K562 (cell line): ENCODE measurements around the gene KRTAP29-1. TPM values are rescaled to one million over a fixed set of nuclear protein-coding genes. Genes with fewer than 3 reads are reported as not detected.

Experiments
- ATAC-seq: fragments of 200-7000 bp; cut with Tn5 transposase; 3 replicates; pipeline ENCODE4 v1.9.1; 2020; ENCODE audit warnings: moderate library complexity
- BruUV-seq: library from RNA; stranded (reverse); fragments of 400-500 nt; replicated peaks from 2 replicates; lab custom pipeline; 2021; lab: Mats Ljungman, UMichigan
- CTCF ChIA-PET: fragments of 300-600 bp; formaldehyde crosslinking; extraction: SDS; loops from one replicate; lab custom pipeline; 2021; ENCODE audit warnings: low intra/inter-chr PET ratio; lab: Yijun Ruan, JAX
- POLR2A ChIA-PET: fragments of 300-600, 350-650 bp; sonication (Branson Sonifier 250); formaldehyde crosslinking; extraction: SDS; loops from one replicate; lab custom pipeline; 2021; ENCODE audit warnings: antibody characterized with exemption, inconsistent platforms; lab: Yijun Ruan, JAX
- DNase-seq, 4 experiments: peaks; one replicate each; pipeline versions ENCODE4 v3.0.0 to v3.0.0-alpha.2; 2011 to 2018; ENCODE audit warnings: low spot score in 3 of 4, mixed read lengths in 3 of 4; ENCODE audit errors: extremely low read depth in 1 of 4
- FAIRE-seq: peaks from 2 replicates; lab custom pipeline; 2011; peaks lifted over from hg19 to GRCh38; lab: Jason Lieb, UNC
- H2AFZ ChIP-seq: 2 replicates; pipeline ENCODE4 v1.6.0; 2011; ENCODE audit warnings: low read depth, low read length, control low read depth, inconsistent platforms
- H3K27ac ChIP-seq: fragments of 200-600 bp; 3 replicates; pipeline ENCODE4 v1.8.0; 2011; ENCODE audit warnings: low read depth, mild to moderate bottlenecking, control low read depth, inconsistent platforms, low read length, moderate library complexity, mixed read lengths; ENCODE audit errors: extremely low read depth
- H3K27me3 ChIP-seq, 2 experiments: fragments of 300-600 bp in 1 of 2; 2 replicates in 1 of 2; 3 replicates in 1 of 2; pipeline versions ENCODE4 v1.6.0 to v1.8.0; 2011; ENCODE audit warnings: inconsistent platforms in 2 of 2, low read length in 2 of 2, mild to moderate bottlenecking in 1 of 2, mixed read lengths in 1 of 2, moderate library complexity in 1 of 2; ENCODE audit not compliant: control insufficient read depth in 2 of 2, insufficient read depth in 2 of 2
- H3K36me3 ChIP-seq: fragments of 300-600 bp; 3 replicates; pipeline ENCODE4 v1.8.0; 2011; ENCODE audit warnings: mild to moderate bottlenecking, low read length, inconsistent platforms; ENCODE audit not compliant: control insufficient read depth, insufficient read depth
- H3K4me1 ChIP-seq, 2 experiments: fragments of 200-600 bp in 1 of 2; replicated peaks in 1 of 2; 2 replicates in 1 of 2; 3 replicates in 1 of 2; pipeline versions ENCODE4 v1.5.1 to v1.8.0; 2011; ENCODE audit warnings: inconsistent platforms in 2 of 2, low read length in 2 of 2, mild to moderate bottlenecking in 1 of 2, mixed read lengths in 1 of 2, moderate library complexity in 1 of 2; ENCODE audit not compliant: control insufficient read depth in 2 of 2, insufficient read depth in 2 of 2
- H3K4me2 ChIP-seq: 2 replicates; pipeline ENCODE4 v1.6.1; 2011; ENCODE audit warnings: low read length, control low read depth, inconsistent platforms, mixed read lengths; ENCODE audit not compliant: insufficient read depth
- H3K4me3 ChIP-seq: fragments of 200-600 bp; sonication (generic), shearing (Covaris generic); 2 replicates; pipeline ENCODE4 v1.5.1; 2016; ENCODE audit warnings: control low read depth, inconsistent platforms
- H3K79me2 ChIP-seq: fragments of 200-600 bp; 3 replicates; pipeline ENCODE4 v1.8.0; 2011; ENCODE audit warnings: low read length, inconsistent platforms; ENCODE audit not compliant: control insufficient read depth, insufficient read depth
- H3K9ac ChIP-seq, 2 experiments: 2 replicates each; pipeline versions ENCODE4 v1.6.0 to v1.6.1; 2011; ENCODE audit warnings: low read depth in 2 of 2, low read length in 2 of 2, control low read depth in 1 of 2, inconsistent platforms in 1 of 2, mild to moderate bottlenecking in 1 of 2, mixed read lengths in 1 of 2; ENCODE audit not compliant: insufficient read depth in 1 of 2
- H3K9me1 ChIP-seq: one replicate; pipeline ENCODE4 v1.6.0; 2011; ENCODE audit warnings: inconsistent platforms, mild to moderate bottlenecking, low read length, moderate library complexity; ENCODE audit not compliant: control insufficient read depth, insufficient read depth
- H3K9me3 ChIP-seq: replicated peaks from 2 replicates; pipeline ENCODE4 v1.5.1; 2011; ENCODE audit warnings: low read depth, low read length, inconsistent platforms; ENCODE audit not compliant: control insufficient read depth, insufficient read depth
- H4K20me1 ChIP-seq: replicated peaks from 2 replicates; pipeline ENCODE4 v1.6.1; 2011; ENCODE audit warnings: low read length, inconsistent platforms, mixed read lengths; ENCODE audit not compliant: control insufficient read depth, insufficient read depth
- BDP1 ChIP-seq: IDR thresholded peaks from 3 replicates; pipeline ENCODE4 v1.6.1; 2011; ENCODE audit not compliant: insufficient read length, insufficient read depth
- ELF1 ChIP-seq: fragments of 200-800 bp; sonication (Bioruptor generic); IDR thresholded peaks from 2 replicates; pipeline ENCODE4 v1.6.1; 2016; ENCODE audit warnings: missing genetic modification characterization, missing compliant biosample characterization
- HMG20A ChIP-seq: fragments of 450-650 bp; formaldehyde crosslinking; conservative IDR thresholded peaks from 2 replicates; pipeline ENCODE4 v1.4.0; 2020; ENCODE audit warnings: mild to moderate bottlenecking, mixed read lengths
- PURB ChIP-seq: sonication (generic); formaldehyde crosslinking; IDR thresholded peaks from 2 replicates; pipeline ENCODE4 v1.9.0; 2021; ENCODE audit warnings: low read depth, mild to moderate bottlenecking, missing genetic modification reagents
- TCF7 ChIP-seq: sonication (generic); IDR thresholded peaks from 2 replicates; pipeline ENCODE4 v1.6.1; 2016; ENCODE audit warnings: antibody characterized with exemption, borderline replicate concordance
- ZNF436 ChIP-seq: fragments of 250-450, 450-650 bp; sonication (Bioruptor Pico); formaldehyde crosslinking; IDR thresholded peaks from 2 replicates; pipeline ENCODE4 v1.7.0; 2020; ENCODE audit warnings: mild to moderate bottlenecking
- ZSCAN29 ChIP-seq: fragments of 450-650 bp; IDR thresholded peaks from 2 replicates; pipeline ENCODE4 v1.6.1; 2017
- WGBS: fragments of 100-300 bp; shearing (Covaris generic); methylation state at CpG from one replicate; pipeline ENCODE4 v1.1.6; 2016; ENCODE audit warnings: low coverage, mixed read lengths; ENCODE audit not compliant: insufficient coverage; ENCODE audit errors: missing lambda C conversion rate; 5-methylcytosine and 5-hydroxymethylcytosine counted together
- in situ Hi-C: fragments of 300-500 bp; cut with MboI; formaldehyde crosslinking; loops from 4 replicates; pipeline ENCODE4 v1.15.0; 2018; ENCODE audit warnings: inconsistent platforms, mixed read lengths
- intact Hi-C: fragments of 100-400 bp; cut with micrococcal nuclease; formaldehyde crosslinking; loops from 2 replicates; pipeline ENCODE4 v1.14.2; 2022
- polyA plus RNA-seq, 8 experiments: library from polyadenylated mRNA; depleted of rRNA in 4 of 8; stranded (reverse) in 5 of 8; unstranded in 3 of 8; fragments of >200 nt; fragmentation: Nextera tagmentation in 2 of 8; fragmentation: Illumina TruSeq in 1 of 8; extraction: Ambion mirVana in 2 of 8; extraction: Trizol in 1 of 8; gene quantifications; 2 replicates each; pipeline versions ENCODE4 v1.2.1 to v1.2.3, GENCODE V29; 2011 to 2014; ENCODE audit warnings: inconsistent platforms in 1 of 8, missing spikeins in 1 of 8
- total RNA-seq, 7 experiments: library from RNA; depleted of rRNA in 6 of 7; stranded (reverse); fragments of >200 nt in 6 of 7; fragmentation: Illumina TruSeq in 2 of 7; extraction: Trizol in 2 of 7; gene quantifications; 2 replicates each; pipeline versions ENCODE4 v1.2.1 to v1.2.3, GENCODE V29; 2011 to 2021; ENCODE audit warnings: low replicate concordance in 1 of 7
- TF ChIP-seq, protein P1 (sequence below): sonication (generic); formaldehyde crosslinking; IDR thresholded peaks from 2 replicates; pipeline ENCODE4 v1.8.0; 2022; ENCODE audit warnings: missing genetic modification reagents, mild to moderate bottlenecking, borderline replicate concordance
- TF ChIP-seq, protein P2 (sequence below), 2 experiments: fragments of 450-650 bp in 1 of 2; sonication (generic) in 1 of 2; formaldehyde crosslinking; conservative IDR thresholded peaks; 2 replicates each; pipeline versions ENCODE4 v1.4.0 to v1.8.1; 2020 to 2022; ENCODE audit warnings: mild to moderate bottlenecking in 1 of 2, missing genetic modification reagents in 1 of 2
- TF ChIP-seq, protein P3 (sequence below): sonication (generic); formaldehyde crosslinking; IDR thresholded peaks from 2 replicates; pipeline ENCODE4 v1.9.0; 2022; ENCODE audit warnings: mild to moderate bottlenecking, missing genetic modification reagents

The KRTAP29-1 gene
- total and polyA plus RNA-seq, 9 of the 15 experiments (the other 6 are each of a cell fraction or from before 2014, with no cell fraction given): not detected

DNA sequence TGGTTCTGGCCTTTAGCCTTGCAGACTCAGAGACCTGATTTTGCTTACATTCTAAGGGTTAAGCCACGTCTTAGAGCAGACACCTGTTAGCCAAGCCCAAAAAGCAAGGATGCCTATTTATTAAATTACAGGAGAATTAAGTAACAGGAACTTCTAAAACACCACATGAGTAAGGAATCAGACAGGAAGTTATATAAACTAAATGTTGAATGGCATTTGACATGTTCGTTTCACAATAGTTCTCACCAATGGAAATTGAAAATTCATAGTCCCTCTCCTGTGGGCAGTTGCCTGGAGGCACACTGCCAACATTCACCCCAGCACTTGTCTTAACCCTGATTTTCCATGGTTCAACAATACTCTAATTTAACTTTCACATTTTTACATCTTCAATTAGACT is 18.1 kb downstream of the KRTAP29-1 start (continued):
- TF ChIP-seq, protein P1, sequence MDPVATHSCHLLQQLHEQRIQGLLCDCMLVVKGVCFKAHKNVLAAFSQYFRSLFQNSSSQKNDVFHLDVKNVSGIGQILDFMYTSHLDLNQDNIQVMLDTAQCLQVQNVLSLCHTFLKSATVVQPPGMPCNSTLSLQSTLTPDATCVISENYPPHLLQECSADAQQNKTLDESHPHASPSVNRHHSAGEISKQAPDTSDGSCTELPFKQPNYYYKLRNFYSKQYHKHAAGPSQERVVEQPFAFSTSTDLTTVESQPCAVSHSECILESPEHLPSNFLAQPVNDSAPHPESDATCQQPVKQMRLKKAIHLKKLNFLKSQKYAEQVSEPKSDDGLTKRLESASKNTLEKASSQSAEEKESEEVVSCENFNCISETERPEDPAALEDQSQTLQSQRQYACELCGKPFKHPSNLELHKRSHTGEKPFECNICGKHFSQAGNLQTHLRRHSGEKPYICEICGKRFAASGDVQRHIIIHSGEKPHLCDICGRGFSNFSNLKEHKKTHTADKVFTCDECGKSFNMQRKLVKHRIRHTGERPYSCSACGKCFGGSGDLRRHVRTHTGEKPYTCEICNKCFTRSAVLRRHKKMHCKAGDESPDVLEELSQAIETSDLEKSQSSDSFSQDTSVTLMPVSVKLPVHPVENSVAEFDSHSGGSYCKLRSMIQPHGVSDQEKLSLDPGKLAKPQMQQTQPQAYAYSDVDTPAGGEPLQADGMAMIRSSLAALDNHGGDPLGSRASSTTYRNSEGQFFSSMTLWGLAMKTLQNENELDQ (CRISPR knock-in tag): no peak
- TF ChIP-seq TCF7: no peak
- TF ChIP-seq, protein P2, sequence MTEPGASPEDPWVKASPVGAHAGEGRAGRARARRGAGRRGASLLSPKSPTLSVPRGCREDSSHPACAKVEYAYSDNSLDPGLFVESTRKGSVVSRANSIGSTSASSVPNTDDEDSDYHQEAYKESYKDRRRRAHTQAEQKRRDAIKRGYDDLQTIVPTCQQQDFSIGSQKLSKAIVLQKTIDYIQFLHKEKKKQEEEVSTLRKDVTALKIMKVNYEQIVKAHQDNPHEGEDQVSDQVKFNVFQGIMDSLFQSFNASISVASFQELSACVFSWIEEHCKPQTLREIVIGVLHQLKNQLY (CRISPR knock-in tag; conservative IDR thresholded peaks at IDR 0.05): no peak
- no peak for TF ChIP-seq PURB (CRISPR knock-in tag)
- no peak for TF ChIP-seq ELF1 (tag)
- no peak for TF ChIP-seq BDP1
- no peak for TF ChIP-seq ZSCAN29

DNA sequence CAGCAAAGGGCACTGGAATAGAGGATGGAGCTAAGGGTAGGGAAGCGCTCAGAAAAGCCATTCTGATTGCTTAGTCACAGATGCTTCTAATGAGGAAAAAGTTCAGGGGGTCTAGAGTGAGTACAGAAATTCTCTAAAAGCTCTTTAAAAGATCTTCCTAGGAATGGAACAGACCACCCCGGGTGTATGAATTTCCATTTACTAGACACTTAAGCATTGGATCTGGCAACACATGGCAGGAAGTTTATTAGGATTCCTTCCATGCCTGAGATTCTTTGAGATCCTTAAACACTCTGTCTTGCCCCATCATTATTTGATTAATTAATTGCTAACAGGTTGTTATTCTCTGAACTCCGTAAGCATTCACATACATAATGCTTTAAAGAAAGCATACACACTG is 18.6 kb downstream of the KRTAP29-1 start:
- BruUV-seq: no TSS peak
- H3K9ac ChIP-seq: no peak overlapping the region
- ATAC-seq (no peak), FAIRE-seq (no peak), DNase-seq (peak in 3 of 4 experiments; percentile 0)
- H2AFZ ChIP-seq: no peak overlapping the region
- no peaks in the 10 kb centered on the region for H3K9me3 ChIP-seq
- ChIA-PET CTCF (interaction anchor here (1.3 kb wide), 1 partner anchor 374 kb away, joined by 3 read pairs; no protein-coding TSS in a partner anchor), POLR2A (no interaction called here)
- H3K4me1 ChIP-seq: no peaks in the 10 kb centered on the region
- peaks cover 0 to 4% of the 10 kb centered on the region in 2 experiments; a peak in 1 of 5 replicates for H3K27me3 ChIP-seq
- WGBS: 0% methylated on average over 3 of the region's 3 CpGs
- TF ChIP-seq, protein P3, sequence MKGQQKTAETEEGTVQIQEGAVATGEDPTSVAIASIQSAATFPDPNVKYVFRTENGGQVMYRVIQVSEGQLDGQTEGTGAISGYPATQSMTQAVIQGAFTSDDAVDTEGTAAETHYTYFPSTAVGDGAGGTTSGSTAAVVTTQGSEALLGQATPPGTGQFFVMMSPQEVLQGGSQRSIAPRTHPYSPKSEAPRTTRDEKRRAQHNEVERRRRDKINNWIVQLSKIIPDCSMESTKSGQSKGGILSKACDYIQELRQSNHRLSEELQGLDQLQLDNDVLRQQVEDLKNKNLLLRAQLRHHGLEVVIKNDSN: no peak
- TF ChIP-seq ZNF436 (CRISPR knock-in tag) (no peak), HMG20A (CRISPR knock-in tag) (no peak)
- H3K36me3 ChIP-seq: no peaks in the 10 kb centered on the region
- no peak overlapping the region for H3K4me2 ChIP-seq
- no peaks in the 10 kb centered on the region for H4K20me1 ChIP-seq
- no peak overlapping the region for H3K27ac ChIP-seq
- no peaks in the 10 kb centered on the region for H3K9me1 ChIP-seq
- H3K4me3 ChIP-seq: no peak overlapping the region
- in situ Hi-C loops: no loop called here
- H3K79me2 ChIP-seq: no peaks in the 10 kb centered on the region
- intact Hi-C loops: no loop called here
